Omental fat pad (tissue), 4 donors: ENCODE measurements around the gene OGDH. TPM values are rescaled to one million over a fixed set of nuclear protein-coding genes. Genes with fewer than 3 reads are reported as not detected.

ENCODE experiments used
- ATAC-seq: fragments of 150-250 bp; one replicate; pipeline ENCODE4 v1.9.1; 2016; ENCODE audit warnings: mild to moderate bottlenecking, moderate library complexity; ENCODE audit not compliant: low FRiP score
- DNase-seq: peaks from one replicate; pipeline ENCODE4 v3.0.0-alpha.2; 2019; ENCODE audit warnings: low spot score
- CTCF ChIP-seq, 3 donors: fragments of 450-650 bp; IDR thresholded peaks; one replicate each; pipeline ENCODE4 v1.5.1; 2016 to 2017; ENCODE audit warnings: antibody characterized with exemption in 3 of 3, mild to moderate bottlenecking in 3 of 3, moderate library complexity in 2 of 3
- total RNA-seq, 4 donors: library from RNA; depleted of rRNA; stranded (reverse); fragments of >200 nt; gene quantifications; one replicate each; pipeline ENCODE4 v1.1.0, GENCODE V29; 2016

The OGDH gene
- total RNA-seq, 4 donors from 2014 or later, result 75.4 to 91.0 (median 82.0) TPM

DNA sequence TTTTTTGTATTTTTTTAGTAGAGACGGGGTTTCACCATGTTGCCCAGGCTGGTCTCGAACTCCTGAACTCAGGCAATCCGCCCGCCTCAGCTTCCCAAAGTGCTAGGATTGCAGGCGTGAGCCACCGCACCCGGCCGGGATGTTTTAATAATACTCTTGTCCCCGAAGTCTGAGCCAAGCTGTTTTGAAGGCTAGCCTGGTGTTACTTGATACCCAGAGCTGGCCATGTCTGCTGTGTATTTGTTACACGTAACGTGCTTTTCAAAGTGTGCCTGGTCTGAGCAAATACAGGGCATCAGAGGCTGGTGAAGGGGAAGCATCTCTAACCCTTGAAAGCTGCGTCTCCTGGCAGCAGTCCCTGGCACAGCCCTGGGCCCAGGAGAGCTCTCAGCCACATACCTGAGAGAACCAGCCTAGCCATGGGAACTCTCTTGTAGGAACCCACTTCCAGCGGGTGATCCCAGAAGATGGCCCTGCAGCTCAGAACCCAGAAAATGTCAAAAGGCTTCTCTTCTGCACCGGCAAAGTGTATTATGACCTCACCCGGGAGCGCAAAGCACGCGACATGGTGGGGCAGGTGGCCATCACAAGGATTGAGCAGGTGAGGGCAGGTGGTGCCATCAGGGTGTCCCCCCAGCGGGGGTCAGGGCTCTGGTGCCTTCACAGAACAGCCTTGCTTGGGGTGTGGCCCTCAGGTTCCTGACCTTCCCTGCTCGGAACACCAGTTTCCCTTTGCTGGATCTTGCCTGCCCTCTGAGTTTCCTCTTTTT is 100.5 kb downstream of the OGDH start:
- no peak for DNase-seq
- TF ChIP-seq CTCF (IDR thresholded peaks at IDR 0.05), result no peak
- no peak for ATAC-seq

DNA sequence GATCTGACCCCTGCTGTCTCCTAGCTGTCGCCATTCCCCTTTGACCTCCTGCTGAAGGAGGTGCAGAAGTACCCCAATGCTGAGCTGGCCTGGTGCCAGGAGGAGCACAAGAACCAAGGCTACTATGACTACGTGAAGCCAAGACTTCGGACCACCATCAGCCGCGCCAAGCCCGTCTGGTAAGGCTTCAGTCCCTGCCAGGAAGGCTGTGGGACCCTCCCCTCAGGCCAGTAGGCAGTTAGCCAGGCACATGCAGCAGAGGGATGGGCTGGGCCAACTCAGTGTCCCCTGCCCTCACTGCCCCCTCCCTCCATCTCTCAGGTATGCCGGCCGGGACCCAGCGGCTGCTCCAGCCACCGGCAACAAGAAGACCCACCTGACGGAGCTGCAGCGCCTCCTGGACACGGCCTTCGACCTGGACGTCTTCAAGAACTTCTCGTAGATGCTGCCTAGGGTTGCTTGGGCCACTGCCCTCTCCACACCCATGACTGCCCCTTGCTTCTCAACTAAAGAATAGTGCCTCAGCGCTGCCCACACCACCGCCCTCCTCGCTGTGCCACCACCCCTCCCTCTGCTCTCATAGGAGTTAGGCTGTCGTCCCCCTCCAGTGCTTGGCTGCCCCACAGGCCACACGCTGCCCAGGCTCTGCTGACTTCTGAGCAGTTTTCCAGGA is 101.3 kb downstream of the OGDH start:
- no peak for TF ChIP-seq CTCF (IDR thresholded peaks at IDR 0.05)
- DNase-seq (no peak), ATAC-seq (peak; percentile 28)

- TF ChIP-seq CTCF (IDR thresholded peaks at IDR 0.05), result no peak
- DNase-seq (no peak), ATAC-seq (peak; percentile 24)
Measured at GRCh38 chr7:44709011-44709915, 102.8 kb downstream of the OGDH start.

- no peak for DNase-seq
Measured at GRCh38 chr7:44709945-44710596, 103.6 kb downstream of the OGDH start.

DNA sequence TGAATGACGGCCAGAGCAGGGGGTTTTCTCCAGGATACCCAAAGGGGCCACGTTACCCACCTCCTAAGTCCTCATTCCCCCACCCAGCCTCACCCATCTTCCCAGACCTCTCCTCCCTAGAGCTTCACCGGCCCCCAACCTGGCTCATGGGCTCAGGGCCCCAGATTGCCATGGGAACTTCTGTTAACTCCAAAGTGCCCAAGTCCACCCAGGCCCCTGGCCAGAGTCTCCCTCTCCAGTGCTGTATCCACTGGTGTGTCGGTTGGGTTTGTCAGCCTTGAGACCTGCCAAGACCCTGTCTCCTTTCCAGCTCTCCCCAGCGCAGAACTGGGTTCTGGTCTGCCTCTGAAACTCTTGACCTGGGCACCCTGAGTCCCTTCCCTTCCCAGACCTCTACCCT is 105.1 kb downstream of the OGDH start:
- ATAC-seq, result no peak
- DNase-seq, result no peak
- no peak for TF ChIP-seq CTCF (IDR thresholded peaks at IDR 0.05)

More at GRCh38 chr7:44709945-44710596, 103.6 kb downstream of the OGDH start:
- no peak for ATAC-seq
- no peak for TF ChIP-seq CTCF (IDR thresholded peaks at IDR 0.05)

DNA sequence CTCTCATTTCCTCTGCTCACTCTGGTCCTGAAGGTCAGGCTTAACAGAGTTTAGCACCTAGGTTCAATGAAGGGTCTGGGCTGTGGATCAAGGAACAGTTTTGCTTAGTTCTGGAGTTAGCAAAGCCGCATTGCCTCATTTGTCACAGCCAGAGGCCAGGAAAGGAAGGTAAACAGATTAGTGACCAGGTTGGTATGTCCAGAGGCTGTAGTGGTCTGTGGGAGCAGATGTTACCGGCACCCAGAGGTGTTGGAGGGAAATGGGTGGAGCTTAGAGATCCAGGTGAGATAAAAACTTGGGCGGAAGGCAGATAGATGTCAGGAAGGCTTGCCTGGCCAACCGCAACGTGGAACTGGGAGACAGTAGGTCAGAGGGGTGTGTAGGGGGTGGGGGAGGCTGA is 105.6 kb downstream of the OGDH start:
- DNase-seq, result no peak
- no peak for ATAC-seq
- no peak for TF ChIP-seq CTCF (IDR thresholded peaks at IDR 0.05)
